Thyroid gland (tissue), 4 donors: ENCODE measurements around the gene AP2S1. TPM values are rescaled to one million over a fixed set of nuclear protein-coding genes. Genes with fewer than 3 reads are reported as not detected.
"Not testable (repeated sequence)": the region's sequence is repeated elsewhere in the genome, so short reads cannot be mapped to it uniquely, and the experiment has no call there.

Experiments used
- DNase-seq, 2 donors: peaks; one replicate each; pipeline ENCODE4 v3.0.0-alpha.2; 2019
- H3K27ac ChIP-seq, 3 donors: fragments of 200-600 bp; sonication (generic); 1 replicate in 2 of 3; 2 replicates in 1 of 3; pipeline ENCODE4 v1.5.1; 2016 to 2019; ENCODE audit warnings: mild to moderate bottlenecking in 1 of 3, moderate library complexity in 1 of 3
- H3K27me3 ChIP-seq: fragments of 200-600 bp; sonication (generic); one replicate; pipeline ENCODE4 v1.5.1; 2019
- H3K36me3 ChIP-seq, 2 donors: fragments of 200-600 bp; sonication (generic); one replicate each; pipeline ENCODE4 v1.5.1; 2016 to 2019
- H3K4me1 ChIP-seq, 2 donors: fragments of 200-600 bp; sonication (generic); one replicate each; pipeline ENCODE4 v1.5.1; 2017 to 2019
- H3K4me3 ChIP-seq, 3 donors: fragments of 200-600 bp; sonication (generic); replicated peaks in 1 of 3; 1 replicate in 2 of 3; 2 replicates in 1 of 3; pipeline ENCODE4 v1.5.1; 2016; ENCODE audit warnings: mild to moderate bottlenecking in 1 of 3
- H3K9me3 ChIP-seq: fragments of 200-600 bp; sonication (generic); one replicate; pipeline ENCODE4 v1.5.1; 2017
- CTCF ChIP-seq, 6 experiments: fragments of 200-600 bp in 3 of 6; fragments of 450-650 bp in 3 of 6; sonication (generic) in 3 of 6; IDR thresholded peaks; one replicate each; pipeline ENCODE4 v1.5.1; 2016 to 2019; ENCODE audit warnings: antibody characterized with exemption in 6 of 6, mild to moderate bottlenecking in 2 of 6, inconsistent platforms in 1 of 6, moderate library complexity in 1 of 6
- POLR2A ChIP-seq, 2 donors: fragments of 450-650 bp; IDR thresholded peaks; one replicate each; pipeline ENCODE4 v1.6.1; 2017; ENCODE audit warnings: antibody characterized with exemption in 2 of 2, mild to moderate bottlenecking in 2 of 2, moderate library complexity in 1 of 2
- WGBS, 2 donors: methylation state at CpG; one replicate each; pipeline ENCODE4 v1.1.5; 2017; 5-methylcytosine and 5-hydroxymethylcytosine counted together
- intact Hi-C: fragments of 100-400 bp; cut with DNase I; formaldehyde crosslinking; loops from one replicate; pipeline ENCODE4 v1.15.1; 2023
- total RNA-seq, 4 donors: library from RNA; depleted of rRNA; stranded (reverse); fragments of >200 nt; gene quantifications; one replicate each; pipeline ENCODE4 v1.2.3, GENCODE V29; 2016

Gene AP2S1
- total RNA-seq, 4 donors from 2014 or later = 29.8 to 98.4 (median 64.1) TPM

- Histone ChIP-seq H3K36me3 (no peaks in the 10 kb centered on the region), H3K27me3 (no peaks in the 10 kb centered on the region), H3K4me3 (peak overlapping the region; percentile 25 to 81 (median 79)), H3K27ac (peak overlapping the region; percentile 75 to 98 (median 94)), H3K9me3 (no peaks in the 10 kb centered on the region), H3K4me1 (peaks cover 40 to 45% of the 10 kb centered on the region in 2 donors)
- TF ChIP-seq POLR2A (IDR thresholded peaks at IDR 0.05) = peak in 1 of 2 donors; percentile 74
- peak in 1 of 6 experiments; percentile 9 for TF ChIP-seq CTCF (IDR thresholded peaks at IDR 0.05)
- DNase-seq = peak; percentile 99
- WGBS, 2 donors = 0% methylated on average over 31 to 43 of the region's 89 CpGs
- intact Hi-C loops = loop anchor here (5.0 kb wide), 1 partner anchor 252 kb away; the partner anchor contains the start of gene ZC3H4
These were observed 9.6 kb upstream of the AP2S1 start for GRCh38 chr19:46860125-46860845.

- Histone ChIP-seq H3K4me1 (peaks cover 34 to 39% of the 10 kb centered on the region in 2 donors), H3K27me3 (no peaks in the 10 kb centered on the region), H3K36me3 (no peaks in the 10 kb centered on the region), H3K9me3 (no peaks in the 10 kb centered on the region), H3K27ac (peak overlapping the region in 1 of 3 donors; percentile 98), H3K4me3 (peak overlapping the region in 1 of 3 donors; percentile 79)
- TF ChIP-seq CTCF (IDR thresholded peaks at IDR 0.05) (no peak), POLR2A (IDR thresholded peaks at IDR 0.05) (no peak)
- intact Hi-C loops = loop anchor here (5.0 to 10.0 kb wide), 2 partner anchors 253 to 395 kb away; partner anchors contain the start of genes CCDC9 and ZC3H4
- WGBS, 2 donors = 15 to 16% methylated on average over 18 of the region's 18 CpGs
- peak; percentile 60 for DNase-seq
These were observed 9.0 kb upstream of the AP2S1 start for GRCh38 chr19:46859637-46860124.

- peak; percentile 96 for DNase-seq
- WGBS, 2 donors = 10 to 15% methylated on average over 38 to 41 of the region's 41 CpGs
- Histone ChIP-seq H3K4me3 (peak overlapping the region in 1 of 3 donors; percentile 23), H3K27ac (peak overlapping the region; percentile 68 to 82 (median 69)), H3K36me3 (no peaks in the 10 kb centered on the region), H3K27me3 (no peaks in the 10 kb centered on the region), H3K9me3 (no peaks in the 10 kb centered on the region), H3K4me1 (peaks cover 4 to 20% of the 10 kb centered on the region in 2 donors)
- TF ChIP-seq CTCF (IDR thresholded peaks at IDR 0.05) (peak; percentile 28 to 95 (median 88)), POLR2A (IDR thresholded peaks at IDR 0.05) (no peak)
- intact Hi-C loops = loop anchor here (2.0 to 10.0 kb wide), 2 partner anchors 132 to 398 kb away; partner anchors contain the start of gene CCDC9
These were observed 5.7 kb upstream of the AP2S1 start for GRCh38 chr19:46856062-46857022.

GRCh38 chr19:46854698-46855097 lies 4.1 kb upstream of the AP2S1 start:
- not testable (repeated sequence) for H3K9me3 ChIP-seq, H3K4me3 ChIP-seq, H3K27ac ChIP-seq, H3K36me3 ChIP-seq, H3K27me3 ChIP-seq, DNase-seq
- 80 to 87% methylated on average over 13 of the region's 13 CpGs for WGBS, 2 donors
- intact Hi-C loops = loop anchor here (5.0 to 10.0 kb wide), 2 partner anchors 268 to 400 kb away; partner anchors contain the start of gene CCDC9
- peaks cover 6 to 23% of the 10 kb centered on the region in 2 donors for H3K4me1 ChIP-seq

GRCh38 chr19:46852830-46853229 lies 2.2 kb upstream of the AP2S1 start:
- no peak overlapping the region for H3K27ac ChIP-seq
- WGBS, 2 donors = 64 to 69% methylated on average over 1 of the region's 1 CpG
- intact Hi-C loops = loop anchor here (5.0 to 10.0 kb wide), 2 partner anchors 269 to 402 kb away; partner anchors contain the start of gene CCDC9
- H3K4me1 ChIP-seq = peaks cover 8 to 23% of the 10 kb centered on the region in 2 donors
- H3K36me3 ChIP-seq = no peaks in the 10 kb centered on the region
- no peaks in the 10 kb centered on the region for H3K27me3 ChIP-seq
- no peaks in the 10 kb centered on the region for H3K9me3 ChIP-seq
- DNase-seq = no peak
- no peak for TF ChIP-seq POLR2A (IDR thresholded peaks at IDR 0.05)
- H3K4me3 ChIP-seq = no peak overlapping the region
